ENCODE results near the gene NOX5.

DNA sequence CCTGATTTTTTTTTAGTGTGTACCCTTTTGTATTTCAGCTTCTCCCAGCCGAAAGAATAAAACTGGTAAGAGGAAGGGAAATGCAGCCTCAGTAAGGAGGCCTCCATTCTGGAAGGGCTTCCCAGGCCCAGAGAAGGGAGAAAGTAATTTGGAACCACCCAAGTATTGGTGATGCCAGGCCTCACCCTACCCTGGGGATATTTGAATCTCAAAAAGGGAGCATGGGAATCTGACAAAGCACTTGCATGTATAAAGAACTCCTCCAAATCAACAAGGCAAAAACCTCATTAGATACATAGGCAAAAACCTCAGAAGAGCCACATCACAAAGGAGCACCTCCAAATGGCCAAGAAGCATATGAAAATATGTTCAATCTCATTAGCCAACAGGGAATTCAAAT, 77.2 kb downstream of the NOX5 start:
- TF ChIP-seq, protein P1, sequence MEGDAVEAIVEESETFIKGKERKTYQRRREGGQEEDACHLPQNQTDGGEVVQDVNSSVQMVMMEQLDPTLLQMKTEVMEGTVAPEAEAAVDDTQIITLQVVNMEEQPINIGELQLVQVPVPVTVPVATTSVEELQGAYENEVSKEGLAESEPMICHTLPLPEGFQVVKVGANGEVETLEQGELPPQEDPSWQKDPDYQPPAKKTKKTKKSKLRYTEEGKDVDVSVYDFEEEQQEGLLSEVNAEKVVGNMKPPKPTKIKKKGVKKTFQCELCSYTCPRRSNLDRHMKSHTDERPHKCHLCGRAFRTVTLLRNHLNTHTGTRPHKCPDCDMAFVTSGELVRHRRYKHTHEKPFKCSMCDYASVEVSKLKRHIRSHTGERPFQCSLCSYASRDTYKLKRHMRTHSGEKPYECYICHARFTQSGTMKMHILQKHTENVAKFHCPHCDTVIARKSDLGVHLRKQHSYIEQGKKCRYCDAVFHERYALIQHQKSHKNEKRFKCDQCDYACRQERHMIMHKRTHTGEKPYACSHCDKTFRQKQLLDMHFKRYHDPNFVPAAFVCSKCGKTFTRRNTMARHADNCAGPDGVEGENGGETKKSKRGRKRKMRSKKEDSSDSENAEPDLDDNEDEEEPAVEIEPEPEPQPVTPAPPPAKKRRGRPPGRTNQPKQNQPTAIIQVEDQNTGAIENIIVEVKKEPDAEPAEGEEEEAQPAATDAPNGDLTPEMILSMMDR (IDR thresholded peaks at IDR 0.05 in 8 of 11, conservative IDR thresholded peaks at IDR 0.05 in 3 of 11), result no peak
- no peak for TF ChIP-seq POLR2A (IDR thresholded peaks at IDR 0.05)
- no peak for TF ChIP-seq POLR2AphosphoS5 (IDR thresholded peaks at IDR 0.05)
